ENCODE measurements around the gene VAT1L.

DNA sequence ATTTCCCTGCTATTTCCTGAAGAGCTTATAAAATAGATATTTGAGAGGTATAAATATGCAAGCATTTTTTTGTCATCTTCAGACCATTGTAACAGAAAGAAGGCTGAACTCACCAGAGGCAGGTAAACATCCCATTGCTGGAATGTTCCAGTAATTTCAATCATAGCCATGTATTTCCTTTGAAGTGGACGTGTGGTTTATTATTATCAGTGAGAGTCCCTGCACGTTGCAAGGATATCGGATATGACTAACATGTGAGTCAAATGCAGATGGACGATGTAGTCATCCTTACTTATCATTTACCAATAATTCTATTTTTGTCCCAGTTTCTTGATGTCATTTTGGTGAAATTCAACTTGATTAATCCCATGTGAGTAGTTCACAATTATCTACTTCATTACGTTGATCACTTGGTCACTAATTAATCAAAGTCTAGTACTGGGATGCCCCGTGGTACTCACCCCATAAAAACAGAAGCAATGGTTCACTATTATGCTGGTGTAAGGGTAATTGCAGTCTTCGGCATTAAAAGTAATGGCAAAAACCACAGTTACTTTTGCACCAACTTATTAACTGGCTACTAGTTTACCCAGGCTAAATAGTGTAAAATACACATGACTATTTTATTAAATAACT, 89.5 kb downstream of the VAT1L start:
- TF ChIP-seq, protein P1, sequence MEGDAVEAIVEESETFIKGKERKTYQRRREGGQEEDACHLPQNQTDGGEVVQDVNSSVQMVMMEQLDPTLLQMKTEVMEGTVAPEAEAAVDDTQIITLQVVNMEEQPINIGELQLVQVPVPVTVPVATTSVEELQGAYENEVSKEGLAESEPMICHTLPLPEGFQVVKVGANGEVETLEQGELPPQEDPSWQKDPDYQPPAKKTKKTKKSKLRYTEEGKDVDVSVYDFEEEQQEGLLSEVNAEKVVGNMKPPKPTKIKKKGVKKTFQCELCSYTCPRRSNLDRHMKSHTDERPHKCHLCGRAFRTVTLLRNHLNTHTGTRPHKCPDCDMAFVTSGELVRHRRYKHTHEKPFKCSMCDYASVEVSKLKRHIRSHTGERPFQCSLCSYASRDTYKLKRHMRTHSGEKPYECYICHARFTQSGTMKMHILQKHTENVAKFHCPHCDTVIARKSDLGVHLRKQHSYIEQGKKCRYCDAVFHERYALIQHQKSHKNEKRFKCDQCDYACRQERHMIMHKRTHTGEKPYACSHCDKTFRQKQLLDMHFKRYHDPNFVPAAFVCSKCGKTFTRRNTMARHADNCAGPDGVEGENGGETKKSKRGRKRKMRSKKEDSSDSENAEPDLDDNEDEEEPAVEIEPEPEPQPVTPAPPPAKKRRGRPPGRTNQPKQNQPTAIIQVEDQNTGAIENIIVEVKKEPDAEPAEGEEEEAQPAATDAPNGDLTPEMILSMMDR (IDR thresholded peaks at IDR 0.05) = no peak
- no peak for TF ChIP-seq POLR2A (IDR thresholded peaks at IDR 0.05)
